Measurements from ENCODE around the gene B3GALNT2.
"Not testable (repeated sequence)": the region's sequence is repeated elsewhere in the genome, so short reads cannot be mapped to it uniquely, and the experiment has no call there.

B3GALNT2 gene

DNA sequence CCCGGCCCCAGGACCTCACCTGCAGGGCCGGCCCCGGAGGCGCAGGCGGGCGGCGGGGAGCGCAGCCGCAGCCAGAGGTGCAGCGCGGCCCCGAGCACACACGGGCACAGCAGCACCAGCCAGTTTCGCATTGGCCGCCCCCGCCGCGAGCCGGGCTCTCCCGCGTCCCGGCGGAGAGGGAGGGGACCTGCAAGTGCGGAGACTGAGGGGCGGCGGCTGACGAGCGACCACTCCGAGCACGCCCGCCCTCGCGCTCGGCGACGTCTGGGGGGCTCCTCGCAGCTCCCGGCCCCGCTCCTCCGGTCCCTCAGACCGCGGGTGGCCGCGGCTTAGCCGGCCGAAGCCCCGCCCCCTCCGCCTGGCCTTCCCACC lies at the start of gene B3GALNT2:
Gene B3GALNT2, minus strand, starts transcription at position 331 of the 372 bp plus-strand sequence. Its CDS starts 200 bp downstream, at position 131.
- H3K9me3 Mint-ChIP-seq = no peaks in the 10 kb centered on the region
- ATAC-seq (peak; percentile 68), DNase-seq (no peak)
- H3K4me1 Mint-ChIP-seq = peaks cover 42% of the 10 kb centered on the region
- peak within 1 kb of the TSS; percentile 99 for H3K4me3 Mint-ChIP-seq
- no peaks in the 10 kb centered on the region for H3K27me3 Mint-ChIP-seq
- H3K27ac Mint-ChIP-seq = peak within 1 kb of the TSS; percentile 100
- no peaks in the 10 kb centered on the region for H3K36me3 Mint-ChIP-seq (ENCODE audit: low read depth)

DNA sequence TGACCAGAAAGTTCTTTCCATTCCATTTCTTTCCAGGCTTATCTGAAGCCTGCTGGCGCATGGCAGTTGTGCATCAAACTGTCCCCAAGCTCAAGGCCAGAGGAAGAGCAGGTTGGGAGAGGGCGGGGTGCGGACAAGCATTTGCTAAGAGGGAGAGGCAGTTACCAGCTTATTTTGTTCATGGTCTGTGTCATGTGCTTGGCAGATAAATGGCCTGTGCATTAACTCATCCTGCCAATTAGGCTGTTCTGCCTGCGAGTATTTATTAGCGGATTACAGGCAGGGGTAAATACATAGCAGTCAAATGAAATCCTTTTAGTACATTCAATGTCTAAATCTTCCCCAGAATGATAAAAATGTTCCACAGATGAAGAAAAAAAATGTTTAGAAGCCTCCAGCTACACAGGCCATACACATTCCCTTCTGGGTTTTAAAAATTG lies 48.9 kb upstream of the B3GALNT2 start:
- DNase-seq = no peak
- Mint-ChIP-seq H3K9me3 (no peaks in the 10 kb centered on the region), H3K4me1 (no peaks in the 10 kb centered on the region), H3K27me3 (no peaks in the 10 kb centered on the region), H3K27ac (no peak overlapping the region), H3K36me3 (ENCODE audit: low read depth) (no peaks in the 10 kb centered on the region), H3K4me3 (no peak overlapping the region)
- ATAC-seq = no peak

- Mint-ChIP-seq H3K4me3 (no peak overlapping the region), H3K36me3 (ENCODE audit: low read depth) (no peaks in the 10 kb centered on the region), H3K4me1 (no peaks in the 10 kb centered on the region), H3K27me3 (no peaks in the 10 kb centered on the region), H3K27ac (no peak overlapping the region), H3K9me3 (no peaks in the 10 kb centered on the region)
- no peak for ATAC-seq
- no peak for DNase-seq
Observed at GRCh38 chr1:235552146-235552716, 48.0 kb upstream of the B3GALNT2 start.

GRCh38 chr1:235549351-235550139 lies 45.3 kb upstream of the B3GALNT2 start:
- DNase-seq (no peak), ATAC-seq (no peak)
- Mint-ChIP-seq H3K36me3 (ENCODE audit: low read depth) (no peaks in the 10 kb centered on the region), H3K27me3 (peaks cover 2% of the 10 kb centered on the region), H3K9me3 (no peaks in the 10 kb centered on the region), H3K27ac (no peak overlapping the region), H3K4me3 (no peak overlapping the region), H3K4me1 (no peaks in the 10 kb centered on the region)

DNA sequence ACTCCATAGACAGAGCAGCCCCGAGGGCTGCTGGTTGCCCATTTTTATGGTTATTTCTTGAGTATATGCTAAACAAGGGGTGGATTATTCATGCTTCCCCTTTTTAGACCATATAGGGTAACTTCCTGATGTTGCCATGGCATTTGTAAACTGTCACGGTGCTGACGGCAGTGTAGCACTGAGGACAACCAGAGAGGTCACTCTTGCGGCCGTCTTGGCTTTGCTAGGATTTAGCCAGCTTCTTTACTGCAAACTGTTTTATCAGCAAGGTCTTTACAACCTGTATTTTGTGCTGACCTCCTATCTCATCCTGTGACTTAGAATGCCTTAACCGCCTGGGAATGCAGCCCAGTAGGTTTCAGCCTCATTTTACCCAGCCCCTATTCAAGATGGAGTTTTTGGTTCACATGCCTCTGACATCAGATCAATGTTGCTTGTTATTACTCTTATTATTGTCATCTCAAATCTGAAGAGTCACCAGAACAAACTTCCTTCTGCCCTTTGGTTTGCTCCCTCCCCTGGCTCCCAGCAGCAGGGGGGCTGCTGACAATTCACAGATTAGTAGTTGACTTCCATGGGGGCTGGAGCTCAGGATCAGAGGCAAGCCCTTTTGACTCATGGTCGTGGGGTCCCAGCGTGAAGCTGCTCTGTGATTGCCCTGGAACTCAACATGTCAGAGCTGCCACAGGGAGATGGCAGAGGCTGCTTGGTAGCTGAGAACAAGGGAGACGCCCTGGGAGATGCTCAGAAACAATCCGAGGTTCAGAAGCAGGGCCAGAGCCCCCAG lies 42.3 kb upstream of the B3GALNT2 start:
- not testable (repeated sequence) for ATAC-seq; DNase-seq; H3K9me3 Mint-ChIP-seq; H3K36me3 Mint-ChIP-seq (ENCODE audit: low read depth); H3K27ac Mint-ChIP-seq; H3K4me3 Mint-ChIP-seq; H3K27me3 Mint-ChIP-seq; H3K4me1 Mint-ChIP-seq

GRCh38 chr1:235545292-235545930 lies 41.2 kb upstream of the B3GALNT2 start:
- Mint-ChIP-seq H3K4me1 (no peaks in the 10 kb centered on the region), H3K27ac (no peak overlapping the region), H3K9me3 (no peaks in the 10 kb centered on the region), H3K27me3 (peaks cover 2% of the 10 kb centered on the region), H3K4me3 (no peak overlapping the region), H3K36me3 (ENCODE audit: low read depth) (no peaks in the 10 kb centered on the region)
- DNase-seq (no peak), ATAC-seq (no peak)

- not testable (repeated sequence) for ATAC-seq; DNase-seq; H3K9me3 Mint-ChIP-seq; H3K27me3 Mint-ChIP-seq; H3K4me3 Mint-ChIP-seq; H3K27ac Mint-ChIP-seq; H3K36me3 Mint-ChIP-seq (ENCODE audit: low read depth); H3K4me1 Mint-ChIP-seq
Observed at GRCh38 chr1:235542845-235543244, 38.6 kb upstream of the B3GALNT2 start.

DNA sequence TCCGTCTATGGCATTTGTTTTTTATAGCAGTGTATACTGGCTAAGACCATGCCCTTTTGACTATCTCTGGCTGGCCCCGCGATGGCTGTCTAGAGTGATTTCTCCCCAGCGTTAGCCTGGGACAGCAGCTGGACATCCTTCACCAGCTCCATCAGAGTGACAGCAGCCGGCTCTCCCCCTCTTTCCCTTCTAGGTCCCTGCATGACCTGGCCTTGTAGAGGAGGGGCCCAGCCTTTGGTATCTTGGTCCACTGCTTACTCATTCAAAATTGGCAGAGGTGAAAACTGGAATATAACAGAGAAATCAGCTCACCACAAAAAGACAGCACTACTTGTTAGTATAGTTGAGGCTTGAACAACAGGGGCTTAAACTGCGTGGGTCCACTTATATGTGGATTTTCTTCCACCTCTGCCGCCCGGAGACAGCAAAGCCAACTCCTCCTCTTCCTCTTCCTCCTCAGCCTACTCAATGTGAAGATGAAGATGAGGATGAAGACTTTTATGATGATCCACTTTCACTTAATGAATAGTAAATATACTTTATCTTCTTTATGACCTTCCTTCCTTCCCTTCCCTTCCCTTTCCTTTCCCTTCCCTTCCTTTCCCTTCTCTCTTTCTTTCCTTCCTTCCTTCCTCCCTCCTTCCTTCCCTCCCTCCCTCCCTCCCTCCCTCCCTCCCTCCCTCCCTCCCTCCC lies 29.4 kb upstream of the B3GALNT2 start:
- H3K27ac Mint-ChIP-seq = no peak overlapping the region
- H3K36me3 Mint-ChIP-seq (ENCODE audit: low read depth) = no peaks in the 10 kb centered on the region
- peaks cover 4% of the 10 kb centered on the region for H3K27me3 Mint-ChIP-seq
- peaks cover 2% of the 10 kb centered on the region for H3K4me1 Mint-ChIP-seq
- DNase-seq = no peak
- no peak for ATAC-seq
- no peak overlapping the region for H3K4me3 Mint-ChIP-seq
- H3K9me3 Mint-ChIP-seq = no peaks in the 10 kb centered on the region

DNA sequence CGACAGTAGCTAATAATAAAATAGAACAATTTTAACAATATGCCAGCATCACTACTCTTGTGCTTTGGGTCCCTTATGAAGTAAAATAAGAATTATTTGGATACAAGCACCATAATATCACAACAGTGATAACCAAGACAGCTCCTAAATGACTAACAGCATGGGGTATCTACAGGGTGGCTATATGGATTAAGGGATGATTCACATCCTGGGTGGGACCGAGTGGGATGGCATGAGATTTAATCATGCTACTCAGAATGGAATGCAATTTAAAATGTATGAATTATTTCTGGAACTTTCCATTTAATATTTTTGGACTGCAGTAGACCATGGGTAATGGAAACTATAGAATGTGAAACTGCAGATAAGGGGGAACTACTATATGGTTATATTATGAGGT lies 28.1 kb upstream of the B3GALNT2 start:
- Mint-ChIP-seq H3K27ac (no peak overlapping the region), H3K36me3 (ENCODE audit: low read depth) (no peaks in the 10 kb centered on the region), H3K27me3 (peaks cover 4% of the 10 kb centered on the region), H3K9me3 (no peaks in the 10 kb centered on the region), H3K4me3 (no peak overlapping the region), H3K4me1 (peaks cover 2% of the 10 kb centered on the region)
- ATAC-seq (peak; percentile 61), DNase-seq (no peak)

DNA sequence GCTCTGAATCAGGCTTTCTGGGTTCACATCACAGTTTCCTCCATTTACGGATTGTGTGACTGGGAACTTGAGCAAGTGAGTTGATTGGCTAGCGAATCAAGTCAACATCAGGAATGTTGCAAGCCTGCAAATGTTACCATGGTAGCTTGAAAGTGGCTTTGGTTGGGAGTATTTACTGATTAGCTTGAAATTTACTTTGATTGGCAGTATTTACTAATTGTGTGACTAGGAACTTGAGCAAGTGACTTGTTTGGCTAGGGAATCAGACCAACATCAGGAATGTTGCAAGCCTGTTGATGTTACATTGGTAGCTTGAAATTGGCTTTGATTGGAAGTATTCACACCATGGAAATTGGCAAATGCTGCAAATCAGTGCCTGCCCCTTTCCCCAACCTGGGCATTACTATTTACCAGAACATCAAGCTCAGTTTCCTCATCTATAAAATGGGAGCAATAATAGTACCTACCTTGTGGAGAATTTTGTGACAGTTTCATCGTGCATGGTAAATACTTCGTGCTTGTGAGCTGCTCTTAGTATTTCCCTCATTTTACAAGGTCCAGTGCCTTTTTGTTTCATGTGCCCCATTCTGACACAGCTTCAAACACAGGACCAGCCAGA lies 23.1 kb upstream of the B3GALNT2 start:
- DNase-seq (no peak), ATAC-seq (no peak)
- no peaks in the 10 kb centered on the region for H3K36me3 Mint-ChIP-seq (ENCODE audit: low read depth)
- H3K4me1 Mint-ChIP-seq = peaks cover 2% of the 10 kb centered on the region
- no peak overlapping the region for H3K4me3 Mint-ChIP-seq
- no peak overlapping the region for H3K27ac Mint-ChIP-seq
- no peaks in the 10 kb centered on the region for H3K27me3 Mint-ChIP-seq
- no peaks in the 10 kb centered on the region for H3K9me3 Mint-ChIP-seq

- ATAC-seq = no peak
- H3K9me3 Mint-ChIP-seq = no peaks in the 10 kb centered on the region
- no peak overlapping the region for H3K4me3 Mint-ChIP-seq
- H3K27ac Mint-ChIP-seq = no peak overlapping the region
- DNase-seq = no peak
- H3K4me1 Mint-ChIP-seq = peaks cover 2% of the 10 kb centered on the region
- no peaks in the 10 kb centered on the region for H3K36me3 Mint-ChIP-seq (ENCODE audit: low read depth)
- H3K27me3 Mint-ChIP-seq = no peaks in the 10 kb centered on the region
Observed at GRCh38 chr1:235525314-235525713, 21.1 kb upstream of the B3GALNT2 start.

GRCh38 chr1:235516862-235517446 lies 12.7 kb upstream of the B3GALNT2 start:
- H3K4me1 Mint-ChIP-seq = peaks cover 5% of the 10 kb centered on the region
- H3K36me3 Mint-ChIP-seq (ENCODE audit: low read depth) = no peaks in the 10 kb centered on the region
- H3K27me3 Mint-ChIP-seq = peaks cover 6% of the 10 kb centered on the region
- no peak overlapping the region for H3K27ac Mint-ChIP-seq
- no peaks in the 10 kb centered on the region for H3K9me3 Mint-ChIP-seq
- ATAC-seq = peak; percentile 52
- DNase-seq = no peak
- no peak overlapping the region for H3K4me3 Mint-ChIP-seq

- peaks cover 5% of the 10 kb centered on the region for H3K4me1 Mint-ChIP-seq
- no peaks in the 10 kb centered on the region for H3K9me3 Mint-ChIP-seq
- no peak overlapping the region for H3K4me3 Mint-ChIP-seq
- peaks cover 6% of the 10 kb centered on the region for H3K27me3 Mint-ChIP-seq
- H3K27ac Mint-ChIP-seq = no peak overlapping the region
- no peaks in the 10 kb centered on the region for H3K36me3 Mint-ChIP-seq (ENCODE audit: low read depth)
- DNase-seq (no peak), ATAC-seq (no peak)
Observed at GRCh38 chr1:235515844-235516512, 11.7 kb upstream of the B3GALNT2 start.

Data from activated naive CD8-positive, alpha-beta T cell treated with anti-CD3 and anti-CD28 coated beads, Interleukin-2, amount 50 U/mL, for 24 hours (primary cell).